ENCODE results near the gene IFIT5. TPM values are rescaled to one million over a fixed set of nuclear protein-coding genes. Genes with fewer than 3 reads are reported as not detected.
"Not testable (repeated sequence)": the region's sequence is repeated elsewhere in the genome, so short reads cannot be mapped to it uniquely, and the experiment has no call there.

Gene IFIT5
- polyA plus RNA-seq, 10 donors = 10.3 to 14.9 (median 12.2) TPM

DNA sequence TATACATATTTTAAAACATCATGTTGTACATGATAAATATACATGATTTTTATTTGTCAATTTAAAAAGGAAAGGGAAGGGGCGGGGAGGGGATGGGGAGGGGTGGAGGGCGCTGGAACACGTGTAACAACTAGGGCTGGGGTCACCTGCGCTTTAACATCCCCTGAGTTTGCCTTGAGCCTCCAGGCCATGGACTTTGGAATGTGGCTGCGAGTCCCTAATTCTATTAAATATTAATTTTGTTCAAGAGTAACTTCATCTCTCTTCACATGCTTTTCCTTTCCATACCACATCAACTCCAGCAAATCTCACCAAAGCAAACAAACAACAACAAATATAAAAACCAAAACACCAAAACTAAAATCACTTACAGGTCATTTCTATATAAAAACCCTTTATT, 10.6 kb downstream of the IFIT5 start:
- no peak for DNase-seq

DNA sequence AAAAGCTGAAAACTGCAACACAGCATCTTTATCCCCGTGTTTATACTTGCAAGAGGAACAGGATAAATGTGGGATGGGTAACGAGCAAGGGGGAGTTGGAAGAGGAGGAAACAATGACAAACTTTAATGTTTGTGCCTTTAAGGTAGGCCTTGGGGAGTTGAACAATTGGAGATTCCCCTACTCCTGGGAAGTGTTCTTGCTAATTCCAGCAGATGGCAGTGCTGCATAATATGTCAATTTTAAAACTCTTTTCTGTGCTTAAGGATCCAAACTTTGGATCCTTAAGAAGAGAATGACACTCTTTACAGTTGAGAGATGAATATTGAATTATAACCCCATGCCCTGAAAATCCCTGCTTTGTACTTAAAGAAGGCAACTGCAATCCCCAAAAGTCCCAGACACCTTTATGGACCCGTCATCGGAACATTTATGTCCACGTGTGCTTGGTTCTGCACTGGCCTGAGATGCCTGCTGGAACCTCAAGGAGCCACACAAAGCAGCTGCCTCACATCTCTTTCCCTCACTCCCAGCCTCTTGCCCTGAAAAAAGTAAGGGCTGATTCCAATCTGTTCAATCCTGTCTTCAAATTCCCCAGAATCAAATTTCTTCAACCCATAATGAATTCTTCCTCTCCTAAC, 12.0 kb downstream of the IFIT5 start:
- peak; percentile 43 to 79 (median 55) for DNase-seq

DNA sequence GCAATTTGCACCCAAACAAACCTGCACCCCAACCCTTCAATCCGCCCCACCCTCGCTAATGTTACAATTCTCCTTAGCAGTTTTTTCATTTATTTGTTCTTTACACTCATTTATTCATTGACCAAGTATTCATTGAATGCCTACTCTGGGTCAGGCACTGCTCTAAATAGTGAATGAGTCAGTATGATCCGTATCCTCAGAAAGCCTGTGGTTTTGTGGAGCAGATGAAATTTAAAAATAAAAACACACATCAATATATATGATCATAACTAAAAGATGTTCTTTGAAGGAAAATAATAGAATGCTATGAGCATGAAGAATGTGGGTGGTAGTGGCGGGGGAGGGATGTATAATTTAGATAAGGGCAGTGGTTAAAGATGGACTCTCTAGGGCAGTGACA, 13.3 kb downstream of the IFIT5 start:
- peak in 1 of 3 donors; percentile 57 for DNase-seq

GRCh38 chr10:89428877-89429276, 14.5 kb downstream of the IFIT5 start:
- DNase-seq = no peak

- DNase-seq = peak in 2 of 3 donors; percentile 16 to 38
These were observed 17.6 kb downstream of the IFIT5 start for GRCh38 chr10:89431977-89432376.

- no peak for DNase-seq
These were observed 24.2 kb downstream of the IFIT5 start for GRCh38 chr10:89438525-89438924.

GRCh38 chr10:89440226-89441009, 26.1 kb downstream of the IFIT5 start:
- no peak for DNase-seq

- DNase-seq = no peak
These were observed 27.9 kb downstream of the IFIT5 start for GRCh38 chr10:89442289-89442688.

DNA sequence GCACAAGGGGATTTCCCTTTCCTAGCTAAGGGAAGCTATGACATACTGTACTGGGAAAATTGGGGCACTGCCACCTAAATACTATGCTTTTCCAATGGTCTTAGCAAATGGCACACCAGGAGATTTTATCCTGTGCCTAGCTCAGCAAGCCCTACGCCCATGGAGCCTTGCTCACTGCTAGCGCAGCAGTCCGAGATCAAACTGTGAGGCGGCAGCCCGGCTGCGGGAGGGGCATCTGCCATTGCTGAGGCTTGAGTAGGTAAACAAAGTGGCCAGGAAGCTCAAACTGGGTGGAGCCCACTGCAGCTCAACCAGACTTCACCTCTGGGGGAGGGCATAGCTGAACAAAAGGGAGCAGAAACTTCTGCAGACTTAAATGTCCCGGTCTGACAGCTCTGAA, 30.5 kb downstream of the IFIT5 start:
- not testable (repeated sequence) for DNase-seq

DNA sequence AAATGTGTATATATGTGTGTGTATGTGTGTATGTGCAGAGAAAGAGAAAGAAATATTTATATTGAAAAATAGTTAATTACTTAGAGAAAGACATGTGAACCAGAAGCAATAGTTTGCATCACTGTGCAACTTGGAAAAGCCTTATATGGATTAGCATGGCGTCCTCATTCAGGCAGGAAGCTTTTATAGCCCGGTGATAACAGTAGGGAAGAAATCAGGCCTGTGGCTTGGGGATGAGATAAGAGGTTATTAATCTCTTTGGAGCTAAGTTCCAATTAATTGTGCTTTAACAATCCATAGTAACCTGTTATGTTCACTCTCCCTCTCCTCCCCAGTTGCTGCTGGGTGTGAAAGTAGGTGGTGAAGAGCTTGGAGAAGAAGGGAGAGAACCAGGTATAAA, 36.5 kb downstream of the IFIT5 start:
- DNase-seq = no peak

DNA sequence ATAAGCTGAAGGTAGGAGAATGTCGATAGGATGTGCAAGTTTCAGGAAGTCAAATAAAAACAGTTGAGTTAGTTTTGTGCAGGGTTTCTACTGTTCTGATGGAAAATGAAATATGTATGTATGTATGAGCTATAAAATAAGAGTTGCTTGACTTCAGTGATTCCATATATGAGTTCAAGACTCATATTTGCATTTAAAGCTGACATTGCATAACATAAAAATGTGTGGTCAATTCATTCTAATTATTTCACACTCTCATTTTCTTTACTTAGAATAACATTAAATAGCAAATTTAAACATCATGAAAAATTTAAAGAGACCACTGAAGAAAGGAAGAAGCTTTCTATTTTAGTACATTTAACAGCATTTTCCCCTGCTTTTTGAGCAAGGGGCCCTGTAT, 37.8 kb downstream of the IFIT5 start:
- DNase-seq = no peak

- DNase-seq = no peak
These were observed 40.4 kb downstream of the IFIT5 start for GRCh38 chr10:89454561-89455347.

GRCh38 chr10:89458291-89458690, 43.9 kb downstream of the IFIT5 start:
- DNase-seq = peak in 1 of 3 donors; percentile 62

DNA sequence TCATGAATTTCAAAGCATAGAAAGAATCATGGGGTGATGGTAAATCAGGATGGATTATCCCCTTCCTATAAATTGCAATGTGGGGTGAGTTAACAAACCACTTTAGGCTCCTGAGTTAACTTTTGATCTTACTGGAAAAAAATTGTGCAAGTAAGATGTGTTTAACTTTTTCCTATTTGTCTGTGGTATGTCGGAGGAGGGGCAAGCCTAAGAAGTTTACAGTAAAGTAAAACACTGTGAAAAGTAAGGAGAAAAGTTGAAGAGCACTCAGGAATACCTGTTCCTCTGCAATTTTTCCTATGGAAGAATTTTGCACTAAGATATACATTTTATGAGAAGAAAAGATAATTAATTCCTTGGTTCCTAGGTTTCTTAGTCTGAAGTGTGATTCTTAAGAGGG, 44.4 kb downstream of the IFIT5 start:
- no peak for DNase-seq

- no peak for DNase-seq
These were observed 49.6 kb downstream of the IFIT5 start for GRCh38 chr10:89463846-89464537.

- no peak for DNase-seq
These were observed 50.8 kb downstream of the IFIT5 start for GRCh38 chr10:89465196-89465595.

DNA sequence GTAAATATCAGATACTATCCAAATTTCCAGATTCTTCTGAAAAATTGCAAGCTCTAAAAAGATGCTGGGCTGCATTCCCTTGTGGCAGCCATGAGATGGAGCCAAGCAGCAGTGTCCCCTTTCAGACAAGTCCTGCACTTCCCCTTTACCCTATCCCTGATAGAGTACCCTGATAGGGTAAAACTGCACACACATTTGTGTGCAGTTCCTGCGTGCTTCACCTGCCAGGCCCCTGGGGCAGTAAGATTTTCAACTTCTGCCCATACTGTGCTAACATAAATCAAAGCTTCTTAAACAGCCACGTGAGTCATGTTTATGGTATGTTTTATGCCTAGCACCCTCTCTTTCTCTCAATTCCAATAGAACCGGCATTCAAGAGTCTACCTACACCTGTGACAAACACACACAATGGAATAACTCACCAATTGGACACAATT, 52.2 kb downstream of the IFIT5 start:
- DNase-seq = peak in 1 of 3 donors; percentile 35

GRCh38 chr10:89468191-89468965, 54.0 kb downstream of the IFIT5 start:
- DNase-seq = no peak

- DNase-seq = no peak
These were observed 55.1 kb downstream of the IFIT5 start for GRCh38 chr10:89469517-89469916.

Measured in muscle of back (tissue), 11 donors.